T-helper 1 cell treated with Interleukin-12 subunit alpha and Interleukin-12 subunit beta and Interleukin-4 antibody, amounts not matched to agents 30 μg/mL and 1 μg/mL, for 36 hours (primary cell): Measurements from ENCODE around the gene ALMS1.
"Not testable (repeated sequence)": the region's sequence is repeated elsewhere in the genome, so short reads cannot be mapped to it uniquely, and the experiment has no call there.

ENCODE experiments used
- H3K27ac Mint-ChIP-seq: one replicate; pipeline ENCODE4 v1.8.0; 2021; ENCODE audit warnings: mild to moderate bottlenecking, mixed read lengths
- H3K27me3 Mint-ChIP-seq: one replicate; pipeline ENCODE4 v1.8.0; 2021; ENCODE audit warnings: low read depth, mixed read lengths
- H3K36me3 Mint-ChIP-seq: one replicate; pipeline ENCODE4 v1.8.0; 2021; ENCODE audit warnings: low read depth, mixed read lengths
- H3K4me1 Mint-ChIP-seq: one replicate; pipeline ENCODE4 v1.8.0; 2021; ENCODE audit warnings: low read depth, mixed read lengths
- H3K4me3 Mint-ChIP-seq: one replicate; pipeline ENCODE4 v1.8.0; 2021; ENCODE audit warnings: mild to moderate bottlenecking, moderate library complexity, mixed read lengths
- H3K9me3 Mint-ChIP-seq: one replicate; pipeline ENCODE4 v1.8.0; 2021; ENCODE audit warnings: mixed read lengths

Gene ALMS1

DNA sequence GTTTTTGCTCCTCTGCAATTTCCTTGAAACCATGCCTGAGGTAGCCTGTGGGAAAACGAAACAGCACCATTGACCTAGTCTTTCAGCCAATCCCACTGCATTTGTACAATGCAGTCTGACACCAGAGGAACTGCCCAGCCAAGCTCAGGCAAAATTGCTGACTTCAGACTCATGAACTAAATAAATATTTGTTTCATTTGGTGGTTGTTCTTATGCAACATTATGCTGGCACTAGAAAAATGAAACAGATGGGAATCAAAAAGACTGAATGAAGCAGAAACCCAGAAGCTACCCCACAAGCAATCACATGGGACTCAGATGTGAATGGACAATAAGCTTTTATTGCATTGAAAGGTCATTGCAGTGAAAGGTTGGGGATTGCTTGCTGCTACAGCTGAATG is 254.9 kb downstream of the ALMS1 start:
- H3K4me3 Mint-ChIP-seq, result no peak overlapping the region
- H3K4me1 Mint-ChIP-seq, result no peaks in the 10 kb centered on the region
- H3K9me3 Mint-ChIP-seq, result peaks cover 6% of the 10 kb centered on the region
- H3K36me3 Mint-ChIP-seq, result no peaks in the 10 kb centered on the region
- H3K27me3 Mint-ChIP-seq, result peaks cover 5% of the 10 kb centered on the region
- no peak overlapping the region for H3K27ac Mint-ChIP-seq

DNA sequence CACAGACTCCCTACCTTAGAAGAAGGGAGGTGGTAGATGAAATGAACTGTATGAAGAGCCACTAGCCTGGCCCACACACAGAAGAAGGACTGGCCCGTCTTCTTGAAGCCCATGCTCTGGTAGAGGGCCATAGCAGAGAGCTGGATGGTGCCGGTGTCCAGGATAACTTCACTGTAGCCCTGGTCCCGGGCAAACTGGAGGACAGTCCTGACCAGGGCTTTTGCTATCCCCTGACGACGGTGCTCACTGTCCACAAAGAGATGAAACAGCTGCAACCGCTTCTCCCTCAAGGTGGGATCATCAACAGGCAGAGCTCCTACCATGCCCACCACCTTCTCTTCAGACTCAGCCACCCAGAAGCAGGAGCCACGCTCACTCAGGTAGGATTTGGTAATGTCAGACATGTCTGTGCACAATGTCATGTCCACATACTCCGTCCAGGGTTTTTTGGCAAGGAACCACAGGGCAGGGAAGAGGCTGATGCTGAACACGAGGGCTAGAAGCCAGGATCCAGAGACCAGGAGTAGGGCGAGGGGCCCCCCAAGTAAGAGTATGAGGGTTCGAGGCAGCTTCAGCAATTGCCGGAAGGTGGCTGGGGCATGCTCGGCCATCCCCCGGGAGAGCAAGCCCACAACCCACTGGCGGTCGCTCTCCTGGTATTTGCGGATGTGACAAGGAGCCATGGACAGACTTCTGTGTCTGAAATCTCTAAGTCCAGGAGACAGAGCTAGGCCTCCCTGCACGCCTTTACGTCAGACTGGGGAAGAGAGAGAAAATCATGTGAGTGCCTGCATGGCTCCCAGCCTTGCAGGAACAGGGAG is 255.5 kb downstream of the ALMS1 start:
- no peaks in the 10 kb centered on the region for H3K4me1 Mint-ChIP-seq
- peaks cover 5% of the 10 kb centered on the region for H3K27me3 Mint-ChIP-seq
- H3K9me3 Mint-ChIP-seq, result peaks cover 6% of the 10 kb centered on the region
- H3K27ac Mint-ChIP-seq, result no peak overlapping the region
- no peaks in the 10 kb centered on the region for H3K36me3 Mint-ChIP-seq
- H3K4me3 Mint-ChIP-seq, result no peak overlapping the region

DNA sequence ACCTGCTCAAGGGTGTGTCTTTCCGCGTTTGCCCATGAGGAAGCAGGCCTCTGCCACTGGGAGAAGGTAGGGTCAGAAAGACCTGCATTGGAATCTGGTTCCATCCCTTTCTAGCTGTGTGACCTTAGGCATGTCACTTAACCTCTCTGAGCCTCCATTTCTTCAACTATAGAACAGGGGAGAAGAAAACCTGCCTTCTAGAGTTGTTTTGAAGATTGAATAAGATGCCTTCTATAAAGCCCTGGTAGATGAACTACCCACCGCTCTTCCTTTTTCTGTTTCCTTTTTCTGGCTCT is 256.1 kb downstream of the ALMS1 start:
- peaks cover 9% of the 10 kb centered on the region for H3K27me3 Mint-ChIP-seq
- H3K27ac Mint-ChIP-seq, result no peak overlapping the region
- H3K4me1 Mint-ChIP-seq, result no peaks in the 10 kb centered on the region
- no peak overlapping the region for H3K4me3 Mint-ChIP-seq
- H3K36me3 Mint-ChIP-seq, result no peaks in the 10 kb centered on the region
- peaks cover 6% of the 10 kb centered on the region for H3K9me3 Mint-ChIP-seq

DNA sequence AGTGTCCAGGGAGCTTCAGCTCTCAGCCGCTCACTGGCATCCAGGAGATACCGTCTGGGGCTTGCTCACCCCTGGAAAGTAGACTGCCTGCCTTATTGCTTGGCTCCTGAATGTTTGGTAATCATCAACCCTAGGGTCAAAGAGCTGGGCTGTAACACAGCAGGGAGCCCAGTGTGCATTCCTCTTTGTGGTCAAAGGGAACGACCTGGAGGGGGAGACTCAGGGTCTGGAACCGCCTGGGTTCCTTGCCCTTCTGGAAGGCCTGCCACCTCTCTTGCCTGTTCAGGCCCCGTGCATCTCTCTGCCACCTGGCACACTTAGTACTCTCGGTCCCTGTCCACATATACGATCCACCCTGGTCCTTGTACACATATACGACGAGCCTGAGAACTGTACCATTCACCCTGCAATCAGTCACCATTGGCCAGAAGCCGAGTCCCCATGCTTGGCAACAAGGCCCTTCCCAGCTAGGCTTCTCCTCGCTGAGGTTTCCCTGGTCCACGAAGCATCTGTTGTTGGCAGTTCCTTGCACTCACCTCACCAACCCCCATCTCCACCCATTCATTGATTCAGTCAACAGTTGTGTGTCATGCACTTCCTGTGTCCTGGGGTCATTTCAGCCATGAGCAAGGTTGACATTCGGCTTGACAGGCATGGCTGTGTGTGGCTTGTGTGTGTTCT is 256.8 kb downstream of the ALMS1 start, which contains the start of gene NAT8:
TSS of gene NAT8 (minus strand) at position 85 of the 681 bp plus-strand sequence. CDS start 794 bp downstream, outside the sequence.
- Mint-ChIP-seq H3K36me3 (no peaks in the 10 kb centered on the region), H3K27ac (no peak within 1 kb of the TSS), H3K27me3 (peaks cover 12% of the 10 kb centered on the region), H3K4me1 (no peaks in the 10 kb centered on the region), H3K9me3 (peaks cover 6% of the 10 kb centered on the region), H3K4me3 (no peak within 1 kb of the TSS)

DNA sequence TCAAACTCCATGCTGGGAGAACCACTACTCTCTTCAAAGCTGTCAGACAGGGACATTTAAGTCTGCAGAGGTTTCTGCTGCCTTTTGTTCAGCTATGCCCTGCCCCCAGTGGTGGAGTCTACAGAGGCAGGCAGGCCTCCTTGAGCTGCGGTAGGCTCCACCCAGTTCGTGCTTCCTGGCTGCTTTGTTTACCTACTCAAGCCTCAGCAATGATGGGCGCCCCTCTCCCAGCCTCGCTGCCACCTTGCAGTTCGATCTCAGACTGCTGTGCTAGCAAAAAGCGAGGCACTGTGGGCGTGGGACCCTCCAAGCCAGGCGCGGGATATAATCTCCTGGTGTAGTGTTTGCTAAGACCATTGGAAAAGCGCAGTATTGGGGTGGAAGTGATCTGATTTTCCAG is 262.1 kb downstream of the ALMS1 start:
- not testable (repeated sequence) for H3K4me1 Mint-ChIP-seq, H3K4me3 Mint-ChIP-seq, H3K36me3 Mint-ChIP-seq, H3K27ac Mint-ChIP-seq, H3K9me3 Mint-ChIP-seq
- H3K27me3 Mint-ChIP-seq, result peaks cover 16% of the 10 kb centered on the region

DNA sequence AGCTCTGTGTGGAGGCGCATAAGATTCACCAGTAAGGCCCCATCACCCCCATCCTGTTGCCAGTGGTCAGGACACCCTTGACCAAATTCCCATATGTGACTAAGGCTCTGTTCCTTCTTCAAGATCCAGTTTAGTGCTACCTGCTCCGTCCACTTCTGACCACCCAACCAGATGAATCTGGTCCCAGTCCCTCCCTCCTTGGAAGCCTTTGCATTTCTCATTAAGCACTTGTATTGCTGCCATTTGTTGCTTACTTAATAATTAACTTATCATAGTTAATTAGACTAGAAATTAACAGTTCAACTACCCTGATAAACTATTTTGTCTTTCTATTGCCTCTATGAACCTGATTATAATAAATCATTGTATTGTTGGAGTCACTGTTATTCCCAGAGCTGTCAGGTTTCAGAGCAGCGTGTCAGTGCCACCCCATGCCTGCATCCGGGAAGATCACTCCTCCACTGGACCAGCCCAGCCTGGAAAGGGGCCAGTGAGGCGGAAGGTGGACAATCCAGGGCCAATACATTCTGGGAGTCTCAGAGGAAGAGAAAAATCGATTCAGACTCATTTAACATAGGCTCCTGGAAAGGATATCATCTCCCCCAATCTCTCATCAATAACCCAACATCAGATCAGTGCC is 266.1 kb downstream of the ALMS1 start:
- no peak overlapping the region for H3K4me3 Mint-ChIP-seq
- no peaks in the 10 kb centered on the region for H3K9me3 Mint-ChIP-seq
- H3K27me3 Mint-ChIP-seq, result peaks cover 7% of the 10 kb centered on the region
- no peaks in the 10 kb centered on the region for H3K4me1 Mint-ChIP-seq
- no peak overlapping the region for H3K27ac Mint-ChIP-seq
- H3K36me3 Mint-ChIP-seq, result no peaks in the 10 kb centered on the region

DNA sequence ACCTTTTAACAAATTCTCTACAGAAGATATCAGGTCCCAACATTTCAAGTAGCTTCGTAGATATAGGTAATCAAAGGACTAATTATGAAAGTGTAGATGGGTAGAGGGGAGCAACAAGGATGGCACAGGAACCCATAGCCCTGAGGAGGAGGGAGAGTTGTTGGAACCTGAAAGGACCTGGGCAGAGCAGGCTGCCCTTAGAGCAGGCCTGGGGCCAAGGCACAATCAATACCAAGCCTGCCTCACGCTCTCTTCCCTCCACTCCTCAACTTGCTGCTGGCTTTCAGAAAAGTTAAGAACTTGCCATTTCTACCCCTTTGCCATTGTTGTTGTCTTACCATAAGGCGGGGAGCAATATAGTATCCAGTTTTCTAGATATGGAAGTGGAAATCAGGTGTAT is 266.7 kb downstream of the ALMS1 start:
- Mint-ChIP-seq H3K9me3 (no peaks in the 10 kb centered on the region), H3K4me1 (no peaks in the 10 kb centered on the region), H3K27me3 (peaks cover 4% of the 10 kb centered on the region), H3K27ac (no peak overlapping the region), H3K4me3 (no peak overlapping the region), H3K36me3 (no peaks in the 10 kb centered on the region)

DNA sequence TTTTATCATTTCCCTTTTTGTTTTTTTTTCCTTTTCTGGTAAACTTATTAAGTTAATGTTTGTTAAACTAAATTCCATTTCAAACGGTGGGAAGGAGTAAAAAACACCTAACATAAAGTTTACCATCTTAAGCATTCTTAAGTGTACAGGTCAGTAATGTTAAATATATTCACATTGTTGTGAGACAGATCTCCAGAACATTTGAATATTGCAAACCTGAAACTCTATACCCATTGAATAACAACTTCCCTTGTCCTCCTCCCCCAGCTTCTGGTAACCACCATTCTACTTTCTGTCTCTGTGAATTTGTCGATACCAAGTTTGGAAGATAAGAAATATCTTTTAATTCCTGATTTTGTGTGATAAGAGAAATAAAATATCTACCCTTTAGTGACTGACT is 268.5 kb downstream of the ALMS1 start:
- Mint-ChIP-seq H3K36me3 (no peaks in the 10 kb centered on the region), H3K27me3 (peaks cover 6% of the 10 kb centered on the region), H3K4me3 (no peak overlapping the region), H3K27ac (no peak overlapping the region), H3K4me1 (no peaks in the 10 kb centered on the region), H3K9me3 (no peaks in the 10 kb centered on the region)
